KMS-11 (cell line): Measurements from ENCODE around the gene KIF26B.

ENCODE experiments used
- H2AFZ ChIP-seq: fragments of 200-600 bp; sonication (generic); 2 replicates; pipeline ENCODE4 v1.6.1; 2016; ENCODE audit warnings: antibody characterized with exemption, mixed run types, low read depth
- H3K27ac ChIP-seq: fragments of 200-600 bp; sonication (generic); 2 replicates; pipeline ENCODE4 v1.6.1; 2016; ENCODE audit warnings: mild to moderate bottlenecking, mixed run types
- H3K27me3 ChIP-seq: fragments of 200-600 bp; sonication (generic); 2 replicates; pipeline ENCODE4 v1.6.1; 2017; ENCODE audit warnings: mild to moderate bottlenecking, low read depth, mixed run types, moderate library complexity; ENCODE audit not compliant: insufficient read depth
- H3K36me3 ChIP-seq: fragments of 200-600 bp; sonication (generic); 2 replicates; pipeline ENCODE4 v1.6.1; 2017; ENCODE audit warnings: mild to moderate bottlenecking, mixed run types; ENCODE audit not compliant: insufficient read depth
- H3K4me1 ChIP-seq: fragments of 200-600 bp; sonication (generic); 2 replicates; pipeline ENCODE4 v1.6.1; 2016; ENCODE audit warnings: mild to moderate bottlenecking, low read depth, mixed run types; ENCODE audit not compliant: poor library complexity, severe bottlenecking
- H3K4me2 ChIP-seq: fragments of 200-600 bp; sonication (generic); 2 replicates; pipeline ENCODE4 v1.7.0; 2016; ENCODE audit warnings: mild to moderate bottlenecking, mixed run types
- H3K4me3 ChIP-seq: fragments of 200-600 bp; sonication (generic); IDR thresholded peaks from 2 replicates; pipeline ENCODE4 v1.6.1; 2017; ENCODE audit warnings: low read depth, low read length, mixed read lengths; ENCODE audit not compliant: insufficient read depth
- H3K79me2 ChIP-seq: fragments of 200-600 bp; sonication (generic); 2 replicates; pipeline ENCODE4 v1.6.1; 2016; ENCODE audit warnings: low read depth, mixed run types; ENCODE audit not compliant: insufficient read depth
- H3K9ac ChIP-seq: fragments of 200-600 bp; sonication (generic); 2 replicates; pipeline ENCODE4 v1.6.1; 2016; ENCODE audit warnings: mild to moderate bottlenecking, mixed run types
- H4K20me1 ChIP-seq: fragments of 200-600 bp; sonication (generic); 2 replicates; pipeline ENCODE4 v1.6.1; 2016; ENCODE audit warnings: mild to moderate bottlenecking, mixed run types; ENCODE audit not compliant: insufficient read depth
- CTCF ChIP-seq: fragments of 200-600 bp; sonication (generic); conservative IDR thresholded peaks from 2 replicates; pipeline ENCODE4 v1.6.1; 2017; ENCODE audit warnings: low read depth, mild to moderate bottlenecking, antibody characterized with exemption, low read length, moderate library complexity, mixed read lengths

Gene KIF26B

GRCh38 chr1:245503548-245503947, 348.8 kb downstream of the KIF26B start:
- no peaks in the 10 kb centered on the region for H3K36me3 ChIP-seq
- no peak overlapping the region for H3K4me2 ChIP-seq
- no peaks in the 10 kb centered on the region for H3K4me1 ChIP-seq
- H3K27ac ChIP-seq = no peak overlapping the region
- no peaks in the 10 kb centered on the region for H4K20me1 ChIP-seq
- TF ChIP-seq CTCF = no peak
- H3K27me3 ChIP-seq = no peaks in the 10 kb centered on the region
- H3K9ac ChIP-seq = no peak overlapping the region
- H2AFZ ChIP-seq = no peak overlapping the region
- H3K79me2 ChIP-seq = no peaks in the 10 kb centered on the region
- no peak overlapping the region for H3K4me3 ChIP-seq

- H3K79me2 ChIP-seq = no peaks in the 10 kb centered on the region
- no peaks in the 10 kb centered on the region for H4K20me1 ChIP-seq
- H3K9ac ChIP-seq = no peak overlapping the region
- H3K27ac ChIP-seq = no peak overlapping the region
- no peaks in the 10 kb centered on the region for H3K36me3 ChIP-seq
- no peak overlapping the region for H3K4me2 ChIP-seq
- no peak for TF ChIP-seq CTCF
- H3K4me3 ChIP-seq = no peak overlapping the region
- no peaks in the 10 kb centered on the region for H3K27me3 ChIP-seq
- H3K4me1 ChIP-seq = peaks cover 7% of the 10 kb centered on the region
- H2AFZ ChIP-seq = no peak overlapping the region
These were observed 355.4 kb downstream of the KIF26B start for GRCh38 chr1:245510144-245510543.

GRCh38 chr1:245512181-245512888, 357.6 kb downstream of the KIF26B start:
- Histone ChIP-seq H4K20me1 (no peaks in the 10 kb centered on the region), H3K4me3 (peak overlapping the region; percentile 67), H3K27me3 (no peaks in the 10 kb centered on the region), H3K4me1 (peaks cover 7% of the 10 kb centered on the region), H3K4me2 (peak overlapping the region; percentile 74), H3K9ac (peak overlapping the region; percentile 35; the same call in 1 of the 2 replicates), H3K79me2 (no peaks in the 10 kb centered on the region), H2AFZ (peak overlapping the region; percentile 78), H3K36me3 (no peaks in the 10 kb centered on the region), H3K27ac (no peak overlapping the region)
- no peak for TF ChIP-seq CTCF

GRCh38 chr1:245512980-245513578, 358.3 kb downstream of the KIF26B start:
- Histone ChIP-seq H4K20me1 (no peaks in the 10 kb centered on the region), H3K9ac (peak overlapping the region; percentile 35; the same call in 1 of the 2 replicates), H2AFZ (peak overlapping the region; percentile 78), H3K36me3 (no peaks in the 10 kb centered on the region), H3K79me2 (no peaks in the 10 kb centered on the region), H3K4me2 (peak overlapping the region; percentile 74), H3K4me1 (peaks cover 7% of the 10 kb centered on the region), H3K27ac (no peak overlapping the region), H3K27me3 (no peaks in the 10 kb centered on the region), H3K4me3 (peak overlapping the region; percentile 67)
- TF ChIP-seq CTCF = peak; percentile 48
